Lung (tissue), 12 donors: ENCODE results near the gene NACC2. TPM values are rescaled to one million over a fixed set of nuclear protein-coding genes. Genes with fewer than 3 reads are reported as not detected.
A peak's percentile ranks its signal among the peaks of the same experiment; 100 is the strongest.

Experiments used
- ATAC-seq: fragments of 200-7000 bp; cut with Tn5 transposase; one replicate; pipeline ENCODE4 v1.9.1; 2020; ENCODE audit warnings: moderate number of reproducible peaks; ENCODE audit not compliant: insufficient read depth, low FRiP score
- DNase-seq, 3 donors: peaks; one replicate each; pipeline ENCODE4 v3.0.0-alpha.2; 2013 to 2017
- H3K27ac ChIP-seq, 2 donors: one replicate each; pipeline ENCODE4 v1.5.1; 2013; ENCODE audit warnings: mild to moderate bottlenecking in 2 of 2, moderate library complexity in 2 of 2, control low read depth in 1 of 2, inconsistent platforms in 1 of 2, low read depth in 1 of 2, low read length in 1 of 2
- H3K27me3 ChIP-seq, 3 donors: one replicate each; pipeline ENCODE4 v1.5.1; 2013; ENCODE audit warnings: low read length in 2 of 3; ENCODE audit not compliant: control insufficient read depth in 3 of 3, insufficient read depth in 3 of 3
- H3K36me3 ChIP-seq, 4 donors: one replicate each; pipeline ENCODE4 v1.5.1; 2013; ENCODE audit warnings: low read length in 4 of 4, mild to moderate bottlenecking in 1 of 4, moderate library complexity in 1 of 4; ENCODE audit not compliant: control insufficient read depth in 4 of 4, insufficient read depth in 4 of 4
- H3K4me1 ChIP-seq, 5 donors: one replicate each; pipeline ENCODE4 v1.5.1; 2013; ENCODE audit warnings: low read length in 5 of 5, mild to moderate bottlenecking in 2 of 5, moderate library complexity in 1 of 5; ENCODE audit not compliant: control insufficient read depth in 5 of 5, insufficient read depth in 5 of 5
- H3K4me3 ChIP-seq: one replicate; pipeline ENCODE4 v1.5.1; 2013; ENCODE audit warnings: mild to moderate bottlenecking, control low read depth, moderate library complexity
- H3K9ac ChIP-seq, 2 donors: one replicate each; pipeline ENCODE4 v1.5.1; 2013; ENCODE audit warnings: low read length in 2 of 2, control low read depth in 1 of 2; ENCODE audit not compliant: insufficient read depth in 1 of 2
- H3K9me3 ChIP-seq, 4 donors: one replicate each; pipeline ENCODE4 v1.5.1; 2013; ENCODE audit warnings: low read length in 3 of 4, mild to moderate bottlenecking in 1 of 4, moderate library complexity in 1 of 4; ENCODE audit not compliant: control insufficient read depth in 4 of 4, insufficient read depth in 3 of 4
- WGBS, 2 donors: extraction: QIAGEN DNeasy Blood & Tissue Kit; methylation state at CpG; one replicate each; pipeline ENCODE4 v1.1.7; 2013; 5-methylcytosine and 5-hydroxymethylcytosine counted together
- polyA plus RNA-seq, 2 donors: library from polyadenylated mRNA; stranded (reverse); fragments of 200-250 nt; gene quantifications; one replicate each; pipeline ENCODE4 v1.2.1, GENCODE V29; 2013
- total RNA-seq, 2 donors: library from RNA; depleted of rRNA in 1 of 2; stranded (reverse); fragments of >200 nt in 1 of 2; gene quantifications; one replicate each; pipeline ENCODE4 v1.2.1, GENCODE V29; 2014 to 2021
- TF ChIP-seq, protein P1 (sequence below): IDR thresholded peaks from 2 replicates; pipeline ENCODE4 v1.5.1; 2012; ENCODE audit warnings: mild to moderate bottlenecking; ENCODE audit errors: control extremely low read depth, extremely low read depth
- donor health status: control.
- donor health status: control.
- donor health status: Bipolar disorder and iron deficiency.
- donor health status: healthy.
- donor health status: DM: yes; HTN: yes; CAD: no.

NACC2 gene
- total and polyA plus RNA-seq, 4 donors: 5.9 to 32.7 (median 10.5) TPM

DNA sequence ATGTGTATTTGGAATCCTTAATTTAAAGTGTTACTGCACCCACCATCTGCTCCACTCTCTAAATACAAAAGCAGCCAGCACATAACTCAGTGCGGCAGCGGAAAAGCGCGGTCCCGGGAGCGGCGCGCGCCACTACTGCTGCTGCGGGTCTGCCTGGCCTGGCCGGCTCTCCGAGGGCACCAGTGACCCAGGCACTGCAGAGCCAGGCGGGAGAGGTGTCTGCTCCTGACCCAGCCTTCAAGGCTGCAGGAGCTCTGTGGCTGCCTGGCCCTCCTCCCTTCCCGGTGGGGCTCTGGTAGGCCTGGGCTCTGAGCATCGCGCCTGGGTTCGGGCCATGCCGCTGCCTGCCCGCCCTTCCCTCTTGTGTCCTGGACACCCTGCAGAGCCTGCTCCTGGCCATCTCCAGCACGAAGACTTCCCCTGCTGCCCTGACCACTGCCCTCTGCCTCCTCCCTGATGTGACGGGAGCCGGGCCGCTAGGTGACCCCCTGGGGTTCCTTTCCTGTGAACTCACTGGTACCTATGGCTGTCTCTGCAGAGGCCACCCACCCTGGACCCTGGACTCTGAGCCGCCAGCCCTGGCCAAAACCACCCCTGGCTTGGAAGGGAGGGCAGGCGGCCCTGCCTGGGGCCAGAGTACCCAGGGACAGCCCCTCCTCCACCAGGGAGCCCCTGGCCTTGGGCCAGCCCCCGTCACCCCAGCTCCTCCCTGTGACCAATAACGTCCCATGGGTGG lies 101.2 kb downstream of the NACC2 start:
- TF ChIP-seq, protein P1, sequence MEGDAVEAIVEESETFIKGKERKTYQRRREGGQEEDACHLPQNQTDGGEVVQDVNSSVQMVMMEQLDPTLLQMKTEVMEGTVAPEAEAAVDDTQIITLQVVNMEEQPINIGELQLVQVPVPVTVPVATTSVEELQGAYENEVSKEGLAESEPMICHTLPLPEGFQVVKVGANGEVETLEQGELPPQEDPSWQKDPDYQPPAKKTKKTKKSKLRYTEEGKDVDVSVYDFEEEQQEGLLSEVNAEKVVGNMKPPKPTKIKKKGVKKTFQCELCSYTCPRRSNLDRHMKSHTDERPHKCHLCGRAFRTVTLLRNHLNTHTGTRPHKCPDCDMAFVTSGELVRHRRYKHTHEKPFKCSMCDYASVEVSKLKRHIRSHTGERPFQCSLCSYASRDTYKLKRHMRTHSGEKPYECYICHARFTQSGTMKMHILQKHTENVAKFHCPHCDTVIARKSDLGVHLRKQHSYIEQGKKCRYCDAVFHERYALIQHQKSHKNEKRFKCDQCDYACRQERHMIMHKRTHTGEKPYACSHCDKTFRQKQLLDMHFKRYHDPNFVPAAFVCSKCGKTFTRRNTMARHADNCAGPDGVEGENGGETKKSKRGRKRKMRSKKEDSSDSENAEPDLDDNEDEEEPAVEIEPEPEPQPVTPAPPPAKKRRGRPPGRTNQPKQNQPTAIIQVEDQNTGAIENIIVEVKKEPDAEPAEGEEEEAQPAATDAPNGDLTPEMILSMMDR: no peak
- Histone ChIP-seq H3K27me3 (no peaks in the 10 kb centered on the region), H3K4me1 (peaks cover 0 to 41% (median 25%) of the 10 kb centered on the region in 5 donors), H3K27ac (peak overlapping the region in 1 of 2 donors; percentile 69), H3K36me3 (no peaks in the 10 kb centered on the region), H3K9me3 (no peaks in the 10 kb centered on the region), H3K9ac (peak overlapping the region in 1 of 2 donors; percentile 32), H3K4me3 (no peak overlapping the region)
- WGBS, 2 donors: 79 to 87% methylated on average over 26 to 27 of the region's 27 CpGs
- DNase-seq (no peak), ATAC-seq (no peak)

DNA sequence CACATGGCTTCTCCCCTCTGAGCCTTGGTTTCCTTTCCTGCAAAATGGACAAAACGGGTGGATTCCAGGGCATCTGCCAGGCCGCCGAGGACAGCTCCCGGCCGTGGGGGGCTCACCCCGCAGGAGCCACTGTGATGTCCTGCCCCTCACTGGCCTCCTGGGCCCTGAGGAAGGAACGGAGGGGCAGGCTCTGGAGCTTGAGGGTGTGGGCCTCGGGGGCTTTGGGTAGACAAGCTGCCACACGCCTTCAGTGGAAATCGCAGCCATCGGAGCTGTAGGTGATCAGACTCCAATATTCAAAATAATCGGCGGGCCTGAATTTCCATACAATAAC lies 101.7 kb downstream of the NACC2 start:
- Histone ChIP-seq H3K9ac (peak overlapping the region in 1 of 2 donors; percentile 32), H3K27ac (peak overlapping the region; percentile 84 to 92), H3K4me1 (peaks cover 0 to 41% (median 25%) of the 10 kb centered on the region in 5 donors), H3K4me3 (no peak overlapping the region), H3K36me3 (no peaks in the 10 kb centered on the region), H3K27me3 (no peaks in the 10 kb centered on the region), H3K9me3 (no peaks in the 10 kb centered on the region)
- 65 to 74% methylated on average over 13 of the region's 13 CpGs for WGBS, 2 donors
- no peak for DNase-seq
- TF ChIP-seq, protein P1: no peak
- no peak for ATAC-seq

DNA sequence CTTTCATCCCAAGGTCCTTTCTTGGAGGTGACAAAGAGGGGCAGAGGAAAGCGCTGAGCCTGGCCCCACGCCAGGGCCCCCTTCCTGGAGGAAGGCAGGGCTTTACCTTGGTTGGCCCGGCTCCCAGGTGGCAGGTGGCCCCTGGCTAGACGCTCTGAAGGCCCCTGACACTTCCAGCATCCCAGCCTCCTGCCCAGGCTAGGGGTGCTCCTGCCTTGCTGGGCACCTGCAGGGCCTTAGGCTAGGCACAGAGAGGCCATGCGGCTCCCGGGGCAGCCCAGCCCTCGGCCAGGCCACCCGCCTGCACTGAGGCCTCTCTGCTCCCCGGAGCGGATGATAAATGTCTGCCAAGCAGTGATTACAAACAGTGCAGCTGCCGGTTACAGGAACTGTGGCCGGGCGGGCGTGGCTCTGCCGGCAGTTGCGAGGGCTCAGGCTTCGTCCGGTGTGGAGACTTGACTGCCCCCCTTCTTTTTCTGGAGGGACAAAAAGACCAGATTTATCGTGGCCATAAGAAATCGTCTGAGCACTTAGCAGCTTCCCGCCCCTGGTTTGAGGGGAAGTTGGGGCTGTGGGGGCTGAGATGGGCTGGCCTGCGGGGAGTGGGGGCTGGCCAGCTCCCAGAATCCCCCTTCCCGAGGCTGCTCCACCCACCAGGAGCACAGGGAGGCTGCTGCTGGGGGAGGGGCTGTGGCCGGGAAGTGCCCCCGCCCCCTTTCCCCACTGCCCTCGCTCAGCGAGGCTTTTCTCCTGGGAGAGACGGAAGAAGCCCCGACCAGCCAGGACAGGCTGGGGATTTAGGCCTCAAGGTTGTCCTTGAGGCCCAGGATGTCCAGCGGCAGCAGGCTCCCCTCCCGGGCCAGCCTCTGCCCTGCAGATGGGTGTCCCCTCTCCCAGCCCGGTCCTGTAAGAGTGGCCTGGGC lies 102.3 kb downstream of the NACC2 start:
- peak; percentile 94 to 97 (median 95) for DNase-seq
- Histone ChIP-seq H3K27ac (peak overlapping the region; percentile 84 to 92), H3K36me3 (no peaks in the 10 kb centered on the region), H3K9me3 (no peaks in the 10 kb centered on the region), H3K4me3 (no peak overlapping the region), H3K4me1 (peaks cover 0 to 41% (median 25%) of the 10 kb centered on the region in 5 donors), H3K27me3 (no peaks in the 10 kb centered on the region), H3K9ac (no peak overlapping the region)
- 5 to 8% methylated on average over 32 of the region's 32 CpGs for WGBS, 2 donors
- ATAC-seq: peak; percentile 68
- TF ChIP-seq, protein P1: no peak
